ENCODE data around the gene GBF1. TPM values are rescaled to one million over a fixed set of nuclear protein-coding genes. Genes with fewer than 3 reads are reported as not detected.

The GBF1 gene
- total and polyA plus RNA-seq, 12 donors: 20.7 to 60.5 (median 49.3) TPM

DNA sequence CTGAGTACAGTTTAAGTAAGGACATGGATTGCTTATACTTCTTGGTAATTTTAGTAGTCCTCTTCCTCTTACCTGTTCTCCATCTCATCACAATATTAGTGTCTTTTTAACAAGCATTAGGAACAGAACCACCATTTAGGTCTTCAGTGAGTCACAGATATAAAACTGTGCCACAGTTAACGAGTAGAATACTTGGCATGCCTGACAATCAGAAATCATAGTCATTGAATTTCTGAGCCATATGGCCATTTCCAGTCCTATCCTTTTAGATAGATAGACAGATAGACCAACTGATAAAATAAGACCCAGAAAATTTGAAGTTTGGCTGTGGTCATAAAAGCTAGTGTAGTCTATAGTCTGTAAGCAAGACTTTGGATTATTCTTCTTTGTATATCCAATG is 71.1 kb downstream of the GBF1 start:
- Histone ChIP-seq H3K27ac (no peak overlapping the region), H3K36me3 (peaks cover 0 to 11% (median 0%) of the 10 kb centered on the region in 9 donors), H3K4me3 (no peak overlapping the region), H3K4me1 (peaks cover 0 to 37% (median 23%) of the 10 kb centered on the region in 9 donors), H3K9me3 (no peaks in the 10 kb centered on the region), H3K27me3 (no peaks in the 10 kb centered on the region)
- 44 to 57% methylated on average over 1 of the region's 1 CpG for WGBS, 2 donors
- ATAC-seq (no peak), DNase-seq (no peak)
- TF ChIP-seq, protein P1, sequence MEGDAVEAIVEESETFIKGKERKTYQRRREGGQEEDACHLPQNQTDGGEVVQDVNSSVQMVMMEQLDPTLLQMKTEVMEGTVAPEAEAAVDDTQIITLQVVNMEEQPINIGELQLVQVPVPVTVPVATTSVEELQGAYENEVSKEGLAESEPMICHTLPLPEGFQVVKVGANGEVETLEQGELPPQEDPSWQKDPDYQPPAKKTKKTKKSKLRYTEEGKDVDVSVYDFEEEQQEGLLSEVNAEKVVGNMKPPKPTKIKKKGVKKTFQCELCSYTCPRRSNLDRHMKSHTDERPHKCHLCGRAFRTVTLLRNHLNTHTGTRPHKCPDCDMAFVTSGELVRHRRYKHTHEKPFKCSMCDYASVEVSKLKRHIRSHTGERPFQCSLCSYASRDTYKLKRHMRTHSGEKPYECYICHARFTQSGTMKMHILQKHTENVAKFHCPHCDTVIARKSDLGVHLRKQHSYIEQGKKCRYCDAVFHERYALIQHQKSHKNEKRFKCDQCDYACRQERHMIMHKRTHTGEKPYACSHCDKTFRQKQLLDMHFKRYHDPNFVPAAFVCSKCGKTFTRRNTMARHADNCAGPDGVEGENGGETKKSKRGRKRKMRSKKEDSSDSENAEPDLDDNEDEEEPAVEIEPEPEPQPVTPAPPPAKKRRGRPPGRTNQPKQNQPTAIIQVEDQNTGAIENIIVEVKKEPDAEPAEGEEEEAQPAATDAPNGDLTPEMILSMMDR (IDR thresholded peaks at IDR 0.05): no peak
- intact Hi-C loops (cut with DNase I): no loop called here

- peaks cover 0 to 30% (median 22%) of the 10 kb centered on the region in 9 donors for H3K4me1 ChIP-seq
- no peaks in the 10 kb centered on the region for H3K9me3 ChIP-seq
- intact Hi-C loops (cut with DNase I): no loop called here
- H3K27me3 ChIP-seq: no peaks in the 10 kb centered on the region
- no peak for ATAC-seq
- no peak overlapping the region for H3K27ac ChIP-seq
- H3K36me3 ChIP-seq: peaks cover 0 to 9% (median 0%) of the 10 kb centered on the region in 9 donors
- DNase-seq: no peak
- WGBS, 2 donors: 88 to 92% methylated on average over 2 of the region's 2 CpGs
- H3K4me3 ChIP-seq: no peak overlapping the region
- TF ChIP-seq, protein P1 (IDR thresholded peaks at IDR 0.05): no peak
Observed at GRCh38 chr10:102322914-102323313, 77.6 kb downstream of the GBF1 start.

- intact Hi-C loops (cut with DNase I): no loop called here
- 68 to 71% methylated on average over 3 of the region's 3 CpGs for WGBS, 2 donors
- TF ChIP-seq, protein P1 (IDR thresholded peaks at IDR 0.05): no peak
- peaks cover 0 to 41% (median 27%) of the 10 kb centered on the region in 9 donors for H3K4me1 ChIP-seq
- no peaks in the 10 kb centered on the region for H3K9me3 ChIP-seq
- ATAC-seq (no peak), DNase-seq (no peak)
- H3K27ac ChIP-seq: no peak overlapping the region
- H3K36me3 ChIP-seq: peaks cover 0 to 9% (median 0%) of the 10 kb centered on the region in 9 donors
- no peak overlapping the region for H3K4me3 ChIP-seq
- no peaks in the 10 kb centered on the region for H3K27me3 ChIP-seq
Observed at GRCh38 chr10:102324061-102324460, 78.7 kb downstream of the GBF1 start.

GRCh38 chr10:102326031-102326430 is 80.7 kb downstream of the GBF1 start:
- no peaks in the 10 kb centered on the region for H3K27me3 ChIP-seq
- TF ChIP-seq, protein P1 (IDR thresholded peaks at IDR 0.05): no peak
- peaks cover 0 to 49% (median 30%) of the 10 kb centered on the region in 9 donors for H3K4me1 ChIP-seq
- no peaks in the 10 kb centered on the region for H3K9me3 ChIP-seq
- DNase-seq (no peak), ATAC-seq (no peak)
- H3K4me3 ChIP-seq: no peak overlapping the region
- peaks cover 0 to 9% (median 0%) of the 10 kb centered on the region in 9 donors for H3K36me3 ChIP-seq
- H3K27ac ChIP-seq: no peak overlapping the region
- WGBS, 2 donors: 86 to 88% methylated on average over 4 of the region's 4 CpGs
- intact Hi-C loops (cut with DNase I): no loop called here
